A172 (cell line): ENCODE measurements around the gene ADCY1. TPM values are rescaled to one million over a fixed set of nuclear protein-coding genes. Genes with fewer than 3 reads are reported as not detected.

ENCODE experiments used
- DNase-seq: peaks from one replicate; pipeline ENCODE4 v3.0.0-alpha.2; 2015; ENCODE audit warnings: low spot score
- total RNA-seq: library from RNA; depleted of rRNA; stranded (reverse); fragments of >200 nt; shearing (Covaris generic); gene quantifications from 2 replicates; pipeline ENCODE4 v1.2.3, GENCODE V29; 2014

The ADCY1 gene
- total RNA-seq, 1 experiment from 2014 or later = 3.5 TPM

- DNase-seq = no peak
These were observed 89.9 kb downstream of the ADCY1 start for GRCh38 chr7:45663965-45664633.

GRCh38 chr7:45665172-45665571, 91.0 kb downstream of the ADCY1 start:
- DNase-seq = no peak

DNA sequence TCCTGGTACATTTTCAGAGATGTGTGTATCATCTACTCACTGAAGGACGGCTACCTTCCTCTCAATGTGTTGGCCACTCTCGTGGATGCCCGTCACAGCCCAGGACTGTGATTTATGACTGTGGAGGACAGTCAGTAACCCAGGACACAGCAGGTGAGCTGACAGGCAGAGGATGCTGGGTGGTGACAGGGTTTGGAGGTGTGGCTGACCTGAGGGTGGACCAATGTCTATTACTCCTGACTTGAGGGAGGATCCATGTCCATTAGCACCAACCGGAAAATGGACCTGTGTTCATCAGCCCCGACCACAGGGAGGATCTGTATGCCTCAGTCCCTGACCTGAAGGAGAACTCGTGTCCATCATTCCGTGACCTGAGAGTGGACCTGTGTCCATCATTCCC, 96.1 kb downstream of the ADCY1 start:
- no peak for DNase-seq

- no peak for DNase-seq
These were observed 96.5 kb downstream of the ADCY1 start for GRCh38 chr7:45670717-45671116.

- peak; percentile 19 for DNase-seq
These were observed 103.2 kb downstream of the ADCY1 start for GRCh38 chr7:45677311-45677900.

DNA sequence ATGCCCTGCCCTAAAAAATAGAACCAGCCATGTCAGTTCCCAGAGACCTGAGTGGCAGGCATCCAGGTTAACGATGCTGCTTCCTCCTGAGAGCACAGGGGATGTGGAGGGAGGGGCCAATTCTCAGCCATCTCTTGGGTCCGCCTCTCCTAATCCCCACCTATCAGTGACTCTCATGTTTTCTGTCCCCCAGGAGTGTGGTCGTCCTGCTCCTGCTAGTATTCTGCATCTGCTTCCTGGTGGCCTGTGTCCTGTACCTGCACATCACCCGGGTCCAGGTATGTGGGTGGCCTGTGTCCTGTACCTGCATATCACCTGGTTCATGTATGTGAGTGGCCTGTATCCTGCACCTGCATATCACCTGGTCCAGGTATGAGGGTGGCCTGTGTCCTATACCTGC, 105.3 kb downstream of the ADCY1 start:
- no peak for DNase-seq

DNA sequence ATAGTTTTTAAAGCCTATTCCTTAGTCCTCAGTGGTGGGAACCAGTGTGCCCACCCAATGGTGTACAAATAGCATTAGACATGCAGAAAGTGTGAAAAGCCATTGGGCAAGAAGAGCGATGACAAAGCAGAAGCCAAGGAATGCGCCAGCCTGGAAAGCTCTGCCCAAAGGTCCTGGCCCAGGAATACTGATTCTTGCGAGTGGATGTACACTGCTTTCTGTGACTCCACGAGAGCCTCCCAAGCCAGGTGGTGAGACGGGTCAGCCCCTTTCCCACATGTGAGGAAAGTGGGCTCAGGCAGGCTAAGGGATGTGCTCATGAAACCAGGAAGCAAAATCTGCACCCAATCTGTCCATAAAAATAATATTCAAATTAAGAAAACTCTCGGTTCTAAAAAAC, 106.6 kb downstream of the ADCY1 start:
- DNase-seq = no peak

- no peak for DNase-seq
These were observed 107.6 kb downstream of the ADCY1 start for GRCh38 chr7:45681596-45682357.

DNA sequence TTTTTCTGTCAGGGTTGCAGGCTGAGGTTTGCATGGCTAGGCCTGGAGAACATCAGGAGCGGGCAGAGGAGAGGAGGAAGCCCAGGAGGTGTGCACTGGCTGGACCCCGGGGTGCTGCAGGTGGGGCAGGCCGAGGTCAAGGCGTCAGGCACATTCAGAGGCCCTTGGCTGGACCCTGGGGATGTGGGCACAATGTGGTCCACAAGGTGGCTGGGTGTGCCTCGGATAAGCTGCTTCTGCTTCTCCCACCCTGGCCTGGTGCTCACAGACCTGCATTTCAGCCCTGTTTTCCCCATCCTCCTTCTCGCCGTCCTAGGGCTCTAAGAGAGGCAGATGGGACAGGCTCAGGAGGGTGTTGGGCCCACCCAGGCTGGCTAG, 108.2 kb downstream of the ADCY1 start:
- no peak for DNase-seq

DNA sequence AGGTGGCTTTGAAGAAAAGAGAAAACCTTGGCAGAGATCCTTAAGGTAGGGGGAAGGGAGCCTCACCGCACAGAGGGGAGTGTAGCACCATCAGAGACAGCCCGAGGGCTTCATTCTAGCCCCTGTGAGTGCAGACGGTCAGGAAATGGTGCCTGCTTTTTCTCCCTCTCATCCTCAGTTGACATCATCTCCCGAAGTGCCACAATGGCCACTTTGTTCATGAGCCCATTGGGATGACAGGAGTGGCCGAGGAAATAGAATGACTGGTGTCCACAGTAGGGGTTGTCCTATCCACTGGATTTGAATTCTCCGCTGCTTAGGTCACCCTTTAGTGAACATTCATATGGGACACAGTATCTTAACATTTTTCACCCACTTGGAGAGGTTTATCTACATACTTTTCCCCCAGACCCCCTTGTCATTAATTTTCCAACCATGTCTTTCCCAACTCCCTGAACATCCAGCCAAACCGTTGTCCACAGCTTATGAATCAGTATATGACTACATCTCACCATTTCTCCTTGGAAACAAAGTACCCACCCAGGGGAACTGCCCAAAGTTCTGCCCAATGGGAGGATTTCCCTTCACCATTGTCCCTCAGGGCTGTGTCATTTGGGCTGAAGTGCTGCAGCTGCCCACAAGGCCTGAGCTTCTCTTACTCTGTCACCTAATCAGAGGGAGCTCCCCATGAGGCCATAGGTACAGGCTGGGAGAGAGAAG, 108.8 kb downstream of the ADCY1 start:
- DNase-seq = peak; percentile 8

DNA sequence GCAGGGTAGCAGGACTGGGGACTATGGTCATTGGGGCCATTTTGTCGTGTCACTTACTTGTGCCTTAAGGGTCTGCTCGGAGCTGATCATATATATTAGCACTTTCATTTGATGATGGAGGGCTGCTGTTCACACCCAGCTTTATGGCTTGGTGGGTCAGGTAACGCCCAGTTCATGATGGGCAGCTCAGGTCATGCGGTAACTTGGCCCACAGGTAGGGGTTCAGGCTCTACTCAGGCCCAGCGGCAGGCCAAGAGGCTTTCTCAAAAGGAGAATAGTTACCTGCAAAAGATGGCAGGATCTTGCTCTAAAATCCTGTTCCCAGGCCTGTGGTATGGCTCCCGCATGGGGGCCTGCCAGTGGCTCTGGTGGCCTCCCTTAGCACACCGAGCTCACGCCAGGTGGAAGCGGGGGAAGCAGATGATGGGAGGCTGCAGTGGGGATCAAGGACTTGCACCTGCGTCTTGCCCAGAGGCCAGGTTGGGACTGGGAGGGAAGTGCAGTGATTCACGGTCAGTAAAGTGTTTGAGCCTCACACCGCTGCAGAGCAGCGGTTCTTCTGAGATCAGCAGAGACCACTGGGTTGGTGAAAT, 109.5 kb downstream of the ADCY1 start:
- no peak for DNase-seq

DNA sequence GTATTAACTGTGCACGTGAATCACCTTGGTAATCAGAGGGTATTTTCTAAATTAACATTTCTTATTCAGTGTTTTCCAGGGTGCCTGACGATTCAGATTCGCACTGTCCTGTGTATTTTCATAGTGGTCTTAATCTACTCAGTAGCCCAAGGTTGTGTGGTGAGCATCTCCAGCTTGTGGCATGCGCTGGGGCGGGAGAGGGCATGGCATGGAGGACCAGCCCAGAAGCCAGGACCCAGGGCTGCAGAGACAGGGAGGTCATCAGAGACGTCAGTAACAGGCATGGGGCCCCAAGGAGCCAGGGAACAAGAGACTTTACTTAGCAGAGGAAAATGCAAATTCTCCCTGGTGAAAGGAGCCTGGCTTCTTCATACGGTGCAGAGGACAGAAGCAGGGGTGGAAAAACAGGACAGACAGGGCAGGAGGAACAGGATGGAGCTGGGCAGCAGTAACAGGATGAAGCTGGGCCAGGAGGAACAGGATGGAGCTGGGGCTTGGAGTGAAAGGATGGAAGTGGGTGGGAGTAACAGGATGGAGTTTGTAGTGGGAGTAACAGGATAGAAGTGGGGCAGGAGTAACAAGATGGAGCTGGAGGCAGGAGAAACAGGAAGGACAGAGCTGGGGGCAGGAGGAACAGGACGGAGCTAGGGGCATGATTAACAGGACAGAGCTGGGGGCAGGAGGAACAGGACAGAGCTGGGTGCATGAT, 110.9 kb downstream of the ADCY1 start:
- DNase-seq = no peak

- no peak for DNase-seq
These were observed 111.6 kb downstream of the ADCY1 start for GRCh38 chr7:45685619-45686240.

GRCh38 chr7:45686441-45687184, 112.4 kb downstream of the ADCY1 start:
- no peak for DNase-seq

DNA sequence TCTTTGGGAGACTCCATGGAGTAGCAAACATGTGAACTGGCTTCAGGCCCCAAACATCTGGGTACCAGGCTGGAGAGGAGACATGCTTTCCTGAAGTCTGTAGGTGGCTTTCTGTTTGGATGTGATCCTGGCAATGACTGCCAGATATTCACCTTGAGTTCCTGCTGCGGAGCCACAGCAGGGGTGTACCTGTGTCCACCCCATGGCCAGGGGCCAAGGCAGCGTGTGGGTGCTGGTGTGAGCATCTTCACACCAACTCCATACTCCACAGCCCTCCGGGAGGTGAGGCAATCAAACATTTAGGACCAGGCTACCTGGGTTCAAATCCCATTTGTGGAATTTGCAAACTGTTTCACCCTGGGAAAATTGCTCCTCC, 113.0 kb downstream of the ADCY1 start:
- DNase-seq = no peak

DNA sequence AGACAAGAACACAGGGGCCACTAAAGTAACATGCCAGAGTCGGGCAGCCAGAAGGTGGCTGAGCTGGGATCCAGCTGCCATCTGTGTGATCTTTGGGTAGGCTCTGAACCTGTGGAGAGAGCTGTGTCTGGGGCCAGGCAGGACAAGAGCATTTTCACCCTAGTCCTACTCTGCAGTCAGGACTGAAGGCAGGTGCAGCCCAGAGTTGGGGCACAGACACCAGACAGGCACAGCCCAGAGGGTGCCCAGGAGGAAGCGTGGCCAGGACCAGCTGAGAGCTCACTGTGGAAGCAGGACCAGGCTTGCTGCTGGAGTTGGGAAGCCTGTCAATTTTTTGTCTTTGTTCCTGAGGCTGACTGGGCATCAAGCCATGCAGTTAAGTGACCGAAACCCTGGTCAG, 113.6 kb downstream of the ADCY1 start:
- DNase-seq = no peak

DNA sequence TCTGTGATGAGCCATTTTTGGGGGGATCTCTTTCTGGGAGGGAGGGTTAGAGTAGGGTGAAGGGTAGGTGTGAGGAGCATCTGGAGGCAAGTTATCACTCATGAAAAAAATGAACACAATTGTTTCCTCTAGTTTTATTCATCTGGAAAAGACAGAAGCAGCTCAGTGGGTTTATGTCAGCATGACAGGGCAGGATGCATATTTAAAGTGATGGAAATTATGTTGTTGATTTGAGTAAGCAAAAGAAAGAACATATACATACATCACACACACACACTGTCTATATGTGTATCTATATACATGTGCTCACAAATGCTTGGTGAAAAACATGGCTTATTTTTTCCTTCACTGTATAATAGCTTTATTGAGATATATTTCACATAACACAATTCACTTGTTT, 114.2 kb downstream of the ADCY1 start:
- no peak for DNase-seq

- DNase-seq = peak; percentile 93
These were observed 115.0 kb downstream of the ADCY1 start for GRCh38 chr7:45689011-45689796.
